GM18870 (cell line): Measurements from ENCODE around the gene TUB.

Source experiments
- ATAC-seq: cut with Tn5 transposase; IDR thresholded peaks from one replicate; pipeline ENCODE4 v1.9.1; 2021; ENCODE audit warnings: moderate library complexity; ENCODE audit not compliant: unreplicated experiment

Gene TUB

GRCh38 chr11:8043756-8044155, 37.3 kb upstream of the TUB start:
- ATAC-seq = no peak

- ATAC-seq = no peak
Measured at GRCh38 chr11:8045839-8046238, 35.2 kb upstream of the TUB start.

GRCh38 chr11:8047382-8047781, 33.6 kb upstream of the TUB start:
- no peak for ATAC-seq

GRCh38 chr11:8049084-8049483, 31.9 kb upstream of the TUB start:
- ATAC-seq = no peak

- ATAC-seq = no peak
Measured at GRCh38 chr11:8055091-8055835, 25.7 kb upstream of the TUB start.

GRCh38 chr11:8055836-8056526, 25.0 kb upstream of the TUB start:
- no peak for ATAC-seq

- no peak for ATAC-seq
Measured at GRCh38 chr11:8056810-8057463, 24.1 kb upstream of the TUB start.

GRCh38 chr11:8058216-8058615, 22.8 kb upstream of the TUB start:
- no peak for ATAC-seq

GRCh38 chr11:8059030-8059429, 22.0 kb upstream of the TUB start:
- no peak for ATAC-seq

- no peak for ATAC-seq
Measured at GRCh38 chr11:8059571-8060011, 21.4 kb upstream of the TUB start.

- ATAC-seq = no peak
Measured at GRCh38 chr11:8060146-8060719, 20.8 kb upstream of the TUB start.

- no peak for ATAC-seq
Measured at GRCh38 chr11:8060801-8061554, 20.0 kb upstream of the TUB start.

- ATAC-seq = no peak
Measured at GRCh38 chr11:8061555-8062428, 19.2 kb upstream of the TUB start.

GRCh38 chr11:8062781-8063257, 18.2 kb upstream of the TUB start:
- ATAC-seq = no peak

GRCh38 chr11:8063324-8063723, 17.7 kb upstream of the TUB start:
- ATAC-seq = no peak

- ATAC-seq = no peak
Measured at GRCh38 chr11:8065031-8065430, 16.0 kb upstream of the TUB start.

GRCh38 chr11:8066036-8066910, 14.7 kb upstream of the TUB start:
- ATAC-seq = no peak

GRCh38 chr11:8066911-8067455, 14.0 kb upstream of the TUB start:
- no peak for ATAC-seq

- no peak for ATAC-seq
Measured at GRCh38 chr11:8067567-8067928, 13.5 kb upstream of the TUB start.
